Loucy (cell line): ENCODE measurements around the gene DCAKD.

ENCODE experiments used
- H2AFZ ChIP-seq: fragments of 200-600 bp; sonication (generic); 2 replicates; pipeline ENCODE4 v1.6.0; 2016; ENCODE audit warnings: antibody characterized with exemption, mild to moderate bottlenecking, low read length, moderate library complexity
- H3F3A ChIP-seq: fragments of 200-600 bp; 2 replicates; pipeline ENCODE4 v1.6.0; 2016; ENCODE audit warnings: antibody characterized with exemption, low read depth, mild to moderate bottlenecking
- H3K27me3 ChIP-seq: fragments of 200-600 bp; sonication (generic); 2 replicates; pipeline ENCODE4 v1.6.1; 2014; ENCODE audit warnings: low read length, mild to moderate bottlenecking; ENCODE audit not compliant: insufficient read depth, poor library complexity, severe bottlenecking
- H3K36me3 ChIP-seq: fragments of 200-600 bp; sonication (generic); 2 replicates; pipeline ENCODE4 v1.6.1; 2016; ENCODE audit warnings: low read length; ENCODE audit not compliant: insufficient read depth
- H3K4me1 ChIP-seq: fragments of 200-600 bp; sonication (generic); 2 replicates; pipeline ENCODE4 v1.5.1; 2014; ENCODE audit warnings: low read length, mild to moderate bottlenecking; ENCODE audit not compliant: insufficient read depth, poor library complexity, severe bottlenecking
- H3K4me2 ChIP-seq: fragments of 200-600 bp; sonication (generic); 2 replicates; pipeline ENCODE4 v1.6.0; 2014; ENCODE audit warnings: antibody characterized with exemption, low read length, low read depth, mild to moderate bottlenecking; ENCODE audit not compliant: poor library complexity, severe bottlenecking
- H3K4me3 ChIP-seq: fragments of 200-600 bp; sonication (generic); 2 replicates; pipeline ENCODE4 v1.5.1; 2014; ENCODE audit warnings: low read length, mild to moderate bottlenecking, mixed read lengths; ENCODE audit not compliant: poor library complexity, severe bottlenecking
- H3K79me2 ChIP-seq: fragments of 200-600 bp; sonication (generic); 2 replicates; pipeline ENCODE4 v1.6.1; 2014; ENCODE audit warnings: low read length; ENCODE audit not compliant: insufficient read depth
- H3K9ac ChIP-seq: fragments of 200-600 bp; sonication (generic); 2 replicates; pipeline ENCODE4 v1.6.0; 2014; ENCODE audit warnings: mild to moderate bottlenecking, low read depth, low read length, moderate library complexity; ENCODE audit not compliant: poor library complexity, severe bottlenecking
- H3K9me2 ChIP-seq: fragments of 200-600 bp; sonication (generic); replicated peaks from 2 replicates; pipeline ENCODE4 v1.6.1; 2016; ENCODE audit warnings: low read depth, low read length, mixed read lengths
- H3K9me3 ChIP-seq: fragments of 200-600 bp; sonication (generic); 2 replicates; pipeline ENCODE4 v1.6.1; 2014; ENCODE audit warnings: mild to moderate bottlenecking, antibody characterized with exemption, low read length, low read depth; ENCODE audit not compliant: insufficient read depth
- H4K20me1 ChIP-seq: fragments of 200-600 bp; sonication (generic); 2 replicates; pipeline ENCODE4 v1.6.0; 2014; ENCODE audit warnings: antibody characterized with exemption, low read length, mild to moderate bottlenecking; ENCODE audit not compliant: insufficient read depth, poor library complexity, severe bottlenecking
- EZH2phosphoT487 ChIP-seq: fragments of 200-600 bp; IDR thresholded peaks from 2 replicates; pipeline ENCODE4 v1.6.1; 2018; ENCODE audit warnings: antibody characterized with exemption, mild to moderate bottlenecking, moderate library complexity, borderline replicate concordance
- TF ChIP-seq, protein P1 (sequence below): fragments of 200-600 bp; sonication (generic); conservative IDR thresholded peaks from 2 replicates; pipeline ENCODE4 v1.5.1; 2014; ENCODE audit warnings: mild to moderate bottlenecking, antibody characterized with exemption, low read length

Gene DCAKD

DNA sequence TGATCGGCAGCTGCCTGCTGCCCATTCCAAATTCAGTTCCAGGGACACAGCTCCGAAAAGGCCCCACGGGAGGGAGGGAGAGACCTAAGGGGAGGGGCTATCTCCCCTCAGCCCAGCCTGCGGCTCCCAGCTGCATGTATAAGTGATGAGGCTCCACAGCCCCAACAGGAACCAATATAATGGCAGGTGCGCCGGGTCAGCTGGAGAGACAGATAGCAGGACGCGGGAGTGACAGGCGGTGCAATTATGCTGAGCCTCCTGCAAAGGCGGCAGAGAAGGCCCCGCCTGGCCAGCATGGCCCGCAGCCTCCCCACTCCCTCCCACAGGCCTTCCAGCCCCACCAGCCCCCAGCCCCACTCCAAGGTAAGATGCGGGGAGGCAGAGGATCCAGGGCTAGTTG is 75.2 kb downstream of the DCAKD start:
- no peak overlapping the region for H3K9ac ChIP-seq
- H4K20me1 ChIP-seq: no peaks in the 10 kb centered on the region
- H3K4me2 ChIP-seq: no peak overlapping the region
- H3K9me3 ChIP-seq: no peaks in the 10 kb centered on the region
- no peaks in the 10 kb centered on the region for H3K4me1 ChIP-seq
- no peak overlapping the region for H2AFZ ChIP-seq
- H3K36me3 ChIP-seq: no peaks in the 10 kb centered on the region
- TF ChIP-seq, protein P1, sequence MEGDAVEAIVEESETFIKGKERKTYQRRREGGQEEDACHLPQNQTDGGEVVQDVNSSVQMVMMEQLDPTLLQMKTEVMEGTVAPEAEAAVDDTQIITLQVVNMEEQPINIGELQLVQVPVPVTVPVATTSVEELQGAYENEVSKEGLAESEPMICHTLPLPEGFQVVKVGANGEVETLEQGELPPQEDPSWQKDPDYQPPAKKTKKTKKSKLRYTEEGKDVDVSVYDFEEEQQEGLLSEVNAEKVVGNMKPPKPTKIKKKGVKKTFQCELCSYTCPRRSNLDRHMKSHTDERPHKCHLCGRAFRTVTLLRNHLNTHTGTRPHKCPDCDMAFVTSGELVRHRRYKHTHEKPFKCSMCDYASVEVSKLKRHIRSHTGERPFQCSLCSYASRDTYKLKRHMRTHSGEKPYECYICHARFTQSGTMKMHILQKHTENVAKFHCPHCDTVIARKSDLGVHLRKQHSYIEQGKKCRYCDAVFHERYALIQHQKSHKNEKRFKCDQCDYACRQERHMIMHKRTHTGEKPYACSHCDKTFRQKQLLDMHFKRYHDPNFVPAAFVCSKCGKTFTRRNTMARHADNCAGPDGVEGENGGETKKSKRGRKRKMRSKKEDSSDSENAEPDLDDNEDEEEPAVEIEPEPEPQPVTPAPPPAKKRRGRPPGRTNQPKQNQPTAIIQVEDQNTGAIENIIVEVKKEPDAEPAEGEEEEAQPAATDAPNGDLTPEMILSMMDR: no peak
- TF ChIP-seq EZH2phosphoT487: no peak
- H3F3A ChIP-seq: no peaks in the 10 kb centered on the region
- H3K79me2 ChIP-seq: no peaks in the 10 kb centered on the region
- H3K9me2 ChIP-seq: no peaks in the 10 kb centered on the region
- peaks cover under 1% of the 10 kb centered on the region for H3K27me3 ChIP-seq
- H3K4me3 ChIP-seq: no peak overlapping the region
